ENCODE results near the gene PDK2. TPM values are rescaled to one million over a fixed set of nuclear protein-coding genes. Genes with fewer than 3 reads are reported as not detected.

Gene PDK2
- total RNA-seq, 1 experiment from 2014 or later = 31.9 TPM

DNA sequence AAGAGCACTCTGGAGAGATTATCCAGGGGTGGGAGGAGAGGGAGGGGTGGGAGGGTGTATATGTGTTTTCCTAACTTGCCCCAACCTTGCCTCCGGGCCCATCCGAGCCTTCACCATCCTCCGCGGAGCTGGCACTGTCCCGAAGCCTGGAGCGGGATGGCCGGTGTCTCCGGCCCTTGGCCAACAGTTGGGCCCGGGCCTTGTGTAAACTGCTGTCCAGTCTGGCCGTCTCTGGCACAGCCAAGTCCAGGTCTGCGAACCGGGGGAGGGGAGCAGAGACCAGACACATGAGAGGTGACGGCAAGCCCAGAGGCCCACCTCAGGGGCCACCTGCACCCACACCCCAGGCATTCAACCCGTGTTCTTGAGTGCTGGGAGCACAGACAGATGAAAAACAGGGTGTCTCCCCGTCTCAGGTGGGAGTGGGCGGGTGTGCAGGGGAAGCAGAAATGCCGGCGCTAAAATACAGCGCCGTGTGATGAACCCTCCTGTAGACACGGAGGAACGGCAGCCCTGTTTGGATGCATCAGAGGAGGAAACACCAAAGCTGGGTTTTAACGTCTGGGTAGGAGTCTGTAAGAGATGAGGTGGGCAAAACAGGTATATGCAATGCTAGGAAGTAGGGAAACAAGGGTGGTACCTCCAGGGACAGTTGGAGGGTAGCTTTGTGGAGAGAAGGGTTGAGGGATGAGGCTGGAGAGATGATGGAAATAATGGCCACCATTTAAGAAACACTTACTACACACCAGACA lies 23.1 kb downstream of the PDK2 start:
- no peaks in the 10 kb centered on the region for H3K9me3 ChIP-seq (ENCODE audit: low read length)
- no peaks in the 10 kb centered on the region for H3K36me3 ChIP-seq (ENCODE audit: low read depth, low read length)
- POLR2A ChIA-PET (ENCODE audit: unreplicated experiment) = interaction anchor here (0.9 kb wide), 1 partner anchor 15 kb away, joined by 3 read pairs; no protein-coding TSS in a partner anchor
- peaks cover 5% of the 10 kb centered on the region; the same call in 1 of the 2 replicates for H3K27me3 ChIP-seq (ENCODE audit: low read length)
- H3K9me2 ChIP-seq (replicated peaks; ENCODE audit: low read length) = no peaks in the 10 kb centered on the region
- H4K20me1 ChIP-seq (ENCODE audit: low read length) = no peaks in the 10 kb centered on the region
- TF ChIP-seq EZH2phosphoT487 (IDR thresholded peaks at IDR 0.05; ENCODE audit: borderline replicate concordance, low read length) = no peak
- no peak for TF ChIP-seq EZH2 (IDR thresholded peaks at IDR 0.05; ENCODE audit: low read length, unreplicated experiment)
- no peak for TF ChIP-seq CTCF (conservative IDR thresholded peaks at IDR 0.05; ENCODE audit: low read depth, low read length)
- CTCF ChIA-PET = interaction anchor here (2.0 kb wide), 1 partner anchor 32 kb away, joined by 5 read pairs; no protein-coding TSS in a partner anchor
- no peak overlapping the region for H2AFZ ChIP-seq (ENCODE audit: low read length)
- H3K4me2 ChIP-seq (ENCODE audit: low read length) = no peak overlapping the region
- intact Hi-C loops (cut with micrococcal nuclease) = no loop called here
- H3K4me3 ChIP-seq (ENCODE audit: low read length) = no peak overlapping the region
- H3K27ac ChIP-seq (ENCODE audit: low read length) = no peak overlapping the region
- no peaks in the 10 kb centered on the region for H3K79me2 ChIP-seq (ENCODE audit: low read length)
- H3K4me1 ChIP-seq (ENCODE audit: insufficient read depth, low read length) = peaks cover 5% of the 10 kb centered on the region; the same call in 1 of the 2 replicates
- no peak for DNase-seq
- H3F3A ChIP-seq (ENCODE audit: low read length, unreplicated experiment) = no peaks in the 10 kb centered on the region
- H3K9ac ChIP-seq (ENCODE audit: low read length) = no peak overlapping the region
- ATAC-seq = no peak
- no TSS peak for BruUV-seq (replicated peaks)

DNA sequence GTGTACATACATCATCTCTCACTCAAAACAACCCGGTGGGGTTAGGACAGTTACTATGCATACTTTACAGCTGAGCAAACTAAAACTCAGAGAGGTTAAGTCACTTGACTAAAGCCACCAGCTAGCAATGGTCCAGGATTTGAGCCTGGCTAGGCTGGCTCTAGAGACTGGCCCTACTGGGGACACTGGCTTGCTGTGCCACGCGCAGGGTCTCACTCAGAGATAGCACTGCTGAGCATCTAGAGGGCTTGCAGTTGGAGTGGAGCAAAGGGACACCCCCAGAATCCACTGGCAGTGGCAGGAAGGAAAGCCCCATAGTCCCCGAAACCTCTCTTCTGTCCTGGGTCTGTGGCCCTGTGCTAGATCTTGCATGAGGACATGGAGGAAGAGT lies 23.7 kb downstream of the PDK2 start:
- ATAC-seq (no peak), DNase-seq (no peak)
- no TSS peak for BruUV-seq (replicated peaks)
- Histone ChIP-seq H3K4me3 (ENCODE audit: low read length) (no peak overlapping the region), H3K79me2 (ENCODE audit: low read length) (no peaks in the 10 kb centered on the region), H3K27me3 (ENCODE audit: low read length) (peaks cover 5% of the 10 kb centered on the region; the same call in 1 of the 2 replicates), H3F3A (ENCODE audit: low read length, unreplicated experiment) (no peaks in the 10 kb centered on the region), H2AFZ (ENCODE audit: low read length) (no peak overlapping the region), H3K27ac (ENCODE audit: low read length) (no peak overlapping the region), H4K20me1 (ENCODE audit: low read length) (no peaks in the 10 kb centered on the region), H3K36me3 (ENCODE audit: low read depth, low read length) (no peaks in the 10 kb centered on the region), H3K9me2 (replicated peaks; ENCODE audit: low read length) (no peaks in the 10 kb centered on the region), H3K9me3 (ENCODE audit: low read length) (no peaks in the 10 kb centered on the region), H3K9ac (ENCODE audit: low read length) (no peak overlapping the region), H3K4me2 (ENCODE audit: low read length) (no peak overlapping the region), H3K4me1 (ENCODE audit: insufficient read depth, low read length) (peaks cover 5% of the 10 kb centered on the region; the same call in 1 of the 2 replicates)
- intact Hi-C loops (cut with micrococcal nuclease) = no loop called here
- POLR2A ChIA-PET (ENCODE audit: unreplicated experiment) = interaction anchor here (0.9 kb wide), 1 partner anchor 14 kb away, joined by 3 read pairs; no protein-coding TSS in a partner anchor
- TF ChIP-seq EZH2phosphoT487 (IDR thresholded peaks at IDR 0.05; ENCODE audit: borderline replicate concordance, low read length) (no peak), EZH2 (IDR thresholded peaks at IDR 0.05; ENCODE audit: low read length, unreplicated experiment) (no peak)
- CTCF ChIA-PET = no interaction called here

DNA sequence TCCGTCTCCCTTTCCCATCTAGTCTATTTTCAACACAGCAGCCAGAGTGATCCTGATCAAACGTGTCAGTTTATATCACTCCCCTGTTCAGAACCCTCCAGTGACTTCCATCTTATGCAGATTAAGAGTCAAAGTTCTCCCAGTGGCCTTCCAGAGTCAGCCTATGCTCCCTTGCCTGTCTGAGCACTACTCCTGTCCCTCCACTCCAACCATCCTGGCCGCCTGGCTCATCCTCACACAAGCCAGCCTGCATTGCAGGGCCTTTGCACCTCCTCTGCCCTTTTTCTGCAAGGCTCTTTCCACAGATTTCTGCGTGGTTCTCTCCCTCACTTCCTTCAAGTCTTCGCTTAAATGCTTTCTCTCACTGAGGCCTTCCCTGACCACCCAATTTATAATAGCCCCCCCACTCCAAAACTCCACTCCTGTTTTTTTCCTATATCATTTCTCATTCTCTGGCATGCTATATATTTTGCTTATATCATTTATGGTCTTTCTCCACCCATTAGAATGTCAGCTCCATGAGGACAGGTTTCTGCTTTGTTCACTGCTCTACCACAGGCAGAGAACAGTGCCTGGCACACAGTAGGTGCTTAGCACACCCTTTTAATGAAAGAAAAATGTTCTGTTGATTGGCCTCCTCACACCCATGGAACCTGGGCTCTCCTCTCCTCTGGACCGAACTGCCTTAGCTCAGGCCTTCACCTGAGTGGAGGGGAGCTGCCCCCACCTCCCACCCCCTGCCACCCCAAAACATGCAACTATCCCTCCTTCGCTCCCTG lies 25.5 kb downstream of the PDK2 start:
- no peak for ATAC-seq
- Histone ChIP-seq H3K27me3 (ENCODE audit: low read length) (peaks cover 5% of the 10 kb centered on the region; the same call in 1 of the 2 replicates), H4K20me1 (ENCODE audit: low read length) (no peaks in the 10 kb centered on the region), H3K9me3 (ENCODE audit: low read length) (no peaks in the 10 kb centered on the region), H3K79me2 (ENCODE audit: low read length) (no peaks in the 10 kb centered on the region), H3K4me3 (ENCODE audit: low read length) (no peak overlapping the region), H3K9ac (ENCODE audit: low read length) (no peak overlapping the region), H3K4me2 (ENCODE audit: low read length) (no peak overlapping the region), H3K4me1 (ENCODE audit: insufficient read depth, low read length) (peaks cover 5% of the 10 kb centered on the region; the same call in 1 of the 2 replicates), H2AFZ (ENCODE audit: low read length) (no peak overlapping the region), H3K36me3 (ENCODE audit: low read depth, low read length) (no peaks in the 10 kb centered on the region), H3F3A (ENCODE audit: low read length, unreplicated experiment) (no peaks in the 10 kb centered on the region), H3K9me2 (replicated peaks; ENCODE audit: low read length) (no peaks in the 10 kb centered on the region), H3K27ac (ENCODE audit: low read length) (no peak overlapping the region)
- ChIA-PET POLR2A (ENCODE audit: unreplicated experiment) (no interaction called here), CTCF (interaction anchor here (0.9 kb wide), 1 partner anchor 44 kb away, joined by 3 read pairs; no protein-coding TSS in a partner anchor)
- intact Hi-C loops (cut with micrococcal nuclease) = no loop called here
- BruUV-seq (replicated peaks) = no TSS peak
- TF ChIP-seq EZH2phosphoT487 (IDR thresholded peaks at IDR 0.05; ENCODE audit: borderline replicate concordance, low read length) (no peak), EZH2 (IDR thresholded peaks at IDR 0.05; ENCODE audit: low read length, unreplicated experiment) (no peak), CTCF (conservative IDR thresholded peaks at IDR 0.05; ENCODE audit: low read depth, low read length) (no peak)
- DNase-seq = no peak
